Measurements from ENCODE around the gene HOMER2. TPM values are rescaled to one million over a fixed set of nuclear protein-coding genes. Genes with fewer than 3 reads are reported as not detected.

HOMER2 gene
- total RNA-seq, 1 donor: 11.6 TPM

GRCh38 chr15:82848241-82848993, 104.1 kb downstream of the HOMER2 start:
- no peaks in the 10 kb centered on the region for H3K27me3 ChIP-seq (ENCODE audit: insufficient read depth, low read length)
- no peak for TF ChIP-seq CTCF (IDR thresholded peaks at IDR 0.05; ENCODE audit: extremely low read depth, low read depth, low read length)
- H3K79me2 ChIP-seq (ENCODE audit: insufficient read depth, low read length): no peaks in the 10 kb centered on the region
- no peaks in the 10 kb centered on the region for H3K9me3 ChIP-seq (ENCODE audit: low read depth, low read length)
- H2AFZ ChIP-seq (ENCODE audit: low read length): no peak overlapping the region
- DNase-seq (ENCODE audit: insufficient read length, low spot score, missing footprints): no peak
- H4K20me1 ChIP-seq (ENCODE audit: insufficient read depth, low read length): no peaks in the 10 kb centered on the region
- H3K4me2 ChIP-seq (ENCODE audit: insufficient read depth, low read length): no peak overlapping the region
- H3K36me3 ChIP-seq (ENCODE audit: insufficient read depth, low read length): no peaks in the 10 kb centered on the region
- H3K4me3 ChIP-seq (ENCODE audit: insufficient read depth, low read length): no peak overlapping the region
- H3K4me1 ChIP-seq (ENCODE audit: insufficient read depth, low read length): peaks cover 5% of the 10 kb centered on the region
- H3K27ac ChIP-seq (ENCODE audit: low read depth, low read length): no peak overlapping the region

GRCh38 chr15:82847703-82848102, 104.8 kb downstream of the HOMER2 start:
- peaks cover 5% of the 10 kb centered on the region for H3K4me1 ChIP-seq (ENCODE audit: insufficient read depth, low read length)
- no peak for TF ChIP-seq CTCF (IDR thresholded peaks at IDR 0.05; ENCODE audit: extremely low read depth, low read depth, low read length)
- no peak overlapping the region for H3K4me2 ChIP-seq (ENCODE audit: insufficient read depth, low read length)
- H2AFZ ChIP-seq (ENCODE audit: low read length): no peak overlapping the region
- no peaks in the 10 kb centered on the region for H3K9me3 ChIP-seq (ENCODE audit: low read depth, low read length)
- no peaks in the 10 kb centered on the region for H3K36me3 ChIP-seq (ENCODE audit: insufficient read depth, low read length)
- no peaks in the 10 kb centered on the region for H4K20me1 ChIP-seq (ENCODE audit: insufficient read depth, low read length)
- H3K4me3 ChIP-seq (ENCODE audit: insufficient read depth, low read length): no peak overlapping the region
- DNase-seq (ENCODE audit: insufficient read length, low spot score, missing footprints): no peak
- H3K27ac ChIP-seq (ENCODE audit: low read depth, low read length): no peak overlapping the region
- no peaks in the 10 kb centered on the region for H3K79me2 ChIP-seq (ENCODE audit: insufficient read depth, low read length)
- H3K27me3 ChIP-seq (ENCODE audit: insufficient read depth, low read length): no peaks in the 10 kb centered on the region

- no peak for TF ChIP-seq CTCF (IDR thresholded peaks at IDR 0.05; ENCODE audit: extremely low read depth, low read depth, low read length)
- H3K79me2 ChIP-seq (ENCODE audit: insufficient read depth, low read length): no peaks in the 10 kb centered on the region
- no peak overlapping the region for H3K27ac ChIP-seq (ENCODE audit: low read depth, low read length)
- no peaks in the 10 kb centered on the region for H3K9me3 ChIP-seq (ENCODE audit: low read depth, low read length)
- DNase-seq (ENCODE audit: insufficient read length, low spot score, missing footprints): no peak
- no peaks in the 10 kb centered on the region for H3K36me3 ChIP-seq (ENCODE audit: insufficient read depth, low read length)
- H4K20me1 ChIP-seq (ENCODE audit: insufficient read depth, low read length): no peaks in the 10 kb centered on the region
- no peak overlapping the region for H2AFZ ChIP-seq (ENCODE audit: low read length)
- H3K4me3 ChIP-seq (ENCODE audit: insufficient read depth, low read length): no peak overlapping the region
- peaks cover 5% of the 10 kb centered on the region for H3K4me1 ChIP-seq (ENCODE audit: insufficient read depth, low read length)
- no peaks in the 10 kb centered on the region for H3K27me3 ChIP-seq (ENCODE audit: insufficient read depth, low read length)
- H3K4me2 ChIP-seq (ENCODE audit: insufficient read depth, low read length): no peak overlapping the region
These were observed 105.9 kb downstream of the HOMER2 start for GRCh38 chr15:82846621-82847020.

- no peak for TF ChIP-seq CTCF (IDR thresholded peaks at IDR 0.05; ENCODE audit: extremely low read depth, low read depth, low read length)
- Histone ChIP-seq H3K4me2 (ENCODE audit: insufficient read depth, low read length) (no peak overlapping the region), H2AFZ (ENCODE audit: low read length) (no peak overlapping the region), H3K4me1 (ENCODE audit: insufficient read depth, low read length) (peaks cover 5% of the 10 kb centered on the region), H3K27ac (ENCODE audit: low read depth, low read length) (no peak overlapping the region), H4K20me1 (ENCODE audit: insufficient read depth, low read length) (no peaks in the 10 kb centered on the region), H3K4me3 (ENCODE audit: insufficient read depth, low read length) (no peak overlapping the region), H3K9me3 (ENCODE audit: low read depth, low read length) (no peaks in the 10 kb centered on the region), H3K27me3 (ENCODE audit: insufficient read depth, low read length) (no peaks in the 10 kb centered on the region), H3K79me2 (ENCODE audit: insufficient read depth, low read length) (no peaks in the 10 kb centered on the region), H3K36me3 (ENCODE audit: insufficient read depth, low read length) (no peaks in the 10 kb centered on the region)
- DNase-seq (ENCODE audit: insufficient read length, low spot score, missing footprints): no peak
These were observed 106.8 kb downstream of the HOMER2 start for GRCh38 chr15:82845686-82846085.

All from osteoblast (primary cell).